Measurements from ENCODE around the gene SSR3. TPM values are rescaled to one million over a fixed set of nuclear protein-coding genes. Genes with fewer than 3 reads are reported as not detected.

The SSR3 gene
- total and polyA plus RNA-seq, 2 of the 13 experiments (the other 11 are each of a cell fraction or from before 2014, with no cell fraction given), result 229 to 325 TPM

DNA sequence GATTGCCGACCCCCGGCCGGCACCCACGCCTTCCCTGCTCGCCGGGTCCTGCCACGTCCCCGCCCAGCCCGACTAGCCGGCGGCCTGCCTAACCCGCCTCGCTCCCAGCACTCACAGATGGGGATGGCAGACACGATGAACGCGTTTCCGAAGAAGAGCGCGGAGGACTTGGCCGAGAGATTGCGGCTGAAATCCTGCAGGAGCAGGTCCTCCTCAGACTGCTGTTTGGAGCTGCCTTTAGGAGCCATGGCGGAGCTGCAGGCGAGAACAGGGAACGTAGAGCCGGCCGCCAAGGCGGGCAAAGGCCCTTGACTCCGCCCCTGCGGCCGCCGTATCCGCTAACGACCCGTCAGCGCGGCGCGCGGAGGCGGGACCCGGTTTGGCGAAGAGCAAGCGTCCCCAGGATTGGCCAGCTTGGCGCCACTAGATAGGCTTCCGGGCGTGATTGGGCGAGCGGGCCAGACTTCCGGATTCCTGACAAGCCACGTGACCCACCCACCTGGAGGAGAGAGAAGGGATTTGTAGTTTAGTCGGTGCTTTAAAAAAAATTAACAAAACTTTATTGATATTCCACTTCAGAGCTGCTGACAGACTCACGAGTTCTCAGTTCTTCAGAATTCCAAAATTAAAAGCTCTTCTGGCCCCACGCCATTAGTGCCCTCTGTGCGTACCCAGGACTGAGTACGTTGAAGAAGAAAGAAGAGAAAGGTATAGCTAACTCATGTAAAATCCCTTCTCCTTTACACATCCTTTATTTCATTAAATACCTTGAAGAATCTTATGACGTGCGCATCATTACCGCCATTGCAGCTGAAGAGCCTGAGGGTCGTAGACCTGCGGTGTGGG is at the start of gene SSR3 (continued):
- TF ChIP-seq, protein P1, sequence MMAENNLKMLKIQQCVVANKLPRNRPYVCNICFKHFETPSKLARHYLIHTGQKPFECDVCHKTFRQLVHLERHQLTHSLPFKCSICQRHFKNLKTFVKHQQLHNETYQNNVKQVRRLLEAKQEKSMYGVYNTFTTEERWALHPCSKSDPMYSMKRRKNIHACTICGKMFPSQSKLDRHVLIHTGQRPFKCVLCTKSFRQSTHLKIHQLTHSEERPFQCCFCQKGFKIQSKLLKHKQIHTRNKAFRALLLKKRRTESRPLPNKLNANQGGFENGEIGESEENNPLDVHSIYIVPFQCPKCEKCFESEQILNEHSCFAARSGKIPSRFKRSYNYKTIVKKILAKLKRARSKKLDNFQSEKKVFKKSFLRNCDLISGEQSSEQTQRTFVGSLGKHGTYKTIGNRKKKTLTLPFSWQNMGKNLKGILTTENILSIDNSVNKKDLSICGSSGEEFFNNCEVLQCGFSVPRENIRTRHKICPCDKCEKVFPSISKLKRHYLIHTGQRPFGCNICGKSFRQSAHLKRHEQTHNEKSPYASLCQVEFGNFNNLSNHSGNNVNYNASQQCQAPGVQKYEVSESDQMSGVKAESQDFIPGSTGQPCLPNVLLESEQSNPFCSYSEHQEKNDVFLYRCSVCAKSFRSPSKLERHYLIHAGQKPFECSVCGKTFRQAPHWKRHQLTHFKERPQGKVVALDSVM (CRISPR knock-in tag; IDR thresholded peaks at IDR 0.05), result peak; percentile 58; the same call in 1 of the 2 replicates
- TF ChIP-seq, protein P2, sequence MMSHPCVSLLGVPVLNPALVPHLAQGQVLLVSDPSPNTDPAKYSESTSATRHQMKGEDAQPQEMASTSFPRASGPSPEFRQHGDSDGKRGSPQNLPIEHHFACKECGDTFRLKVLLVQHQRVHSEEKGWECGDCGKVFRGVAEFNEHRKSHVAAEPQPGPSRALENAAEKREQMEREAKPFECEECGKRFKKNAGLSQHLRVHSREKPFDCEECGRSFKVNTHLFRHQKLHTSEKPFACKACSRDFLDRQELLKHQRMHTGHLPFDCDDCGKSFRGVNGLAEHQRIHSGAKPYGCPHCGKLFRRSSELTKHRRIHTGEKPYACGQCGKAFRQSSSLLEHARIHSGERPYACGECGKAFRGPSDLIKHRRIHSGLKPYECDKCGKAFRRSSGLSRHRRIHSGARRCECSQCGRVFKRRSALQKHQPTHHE (CRISPR knock-in tag; IDR thresholded peaks at IDR 0.05; ENCODE audit: borderline replicate concordance), result peak; percentile 31; the same call in 1 of the 2 replicates
- TF ChIP-seq, protein P3, sequence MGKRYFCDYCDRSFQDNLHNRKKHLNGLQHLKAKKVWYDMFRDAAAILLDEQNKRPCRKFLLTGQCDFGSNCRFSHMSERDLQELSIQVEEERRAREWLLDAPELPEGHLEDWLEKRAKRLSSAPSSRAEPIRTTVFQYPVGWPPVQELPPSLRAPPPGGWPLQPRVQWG (CRISPR knock-in tag; IDR thresholded peaks at IDR 0.05; ENCODE audit: borderline replicate concordance, low read depth), result no peak
- TF ChIP-seq ZNF292 (CRISPR knock-in tag; IDR thresholded peaks at IDR 0.05; ENCODE audit: borderline replicate concordance, low read depth), result peak; percentile 65; the same call in 1 of the 2 replicates
- TF ChIP-seq ZNF451 (CRISPR knock-in tag; IDR thresholded peaks at IDR 0.05), result no peak
- no peak for TF ChIP-seq KLF15 (CRISPR knock-in tag; IDR thresholded peaks at IDR 0.05; ENCODE audit: borderline replicate concordance)
- TF ChIP-seq, protein P4, sequence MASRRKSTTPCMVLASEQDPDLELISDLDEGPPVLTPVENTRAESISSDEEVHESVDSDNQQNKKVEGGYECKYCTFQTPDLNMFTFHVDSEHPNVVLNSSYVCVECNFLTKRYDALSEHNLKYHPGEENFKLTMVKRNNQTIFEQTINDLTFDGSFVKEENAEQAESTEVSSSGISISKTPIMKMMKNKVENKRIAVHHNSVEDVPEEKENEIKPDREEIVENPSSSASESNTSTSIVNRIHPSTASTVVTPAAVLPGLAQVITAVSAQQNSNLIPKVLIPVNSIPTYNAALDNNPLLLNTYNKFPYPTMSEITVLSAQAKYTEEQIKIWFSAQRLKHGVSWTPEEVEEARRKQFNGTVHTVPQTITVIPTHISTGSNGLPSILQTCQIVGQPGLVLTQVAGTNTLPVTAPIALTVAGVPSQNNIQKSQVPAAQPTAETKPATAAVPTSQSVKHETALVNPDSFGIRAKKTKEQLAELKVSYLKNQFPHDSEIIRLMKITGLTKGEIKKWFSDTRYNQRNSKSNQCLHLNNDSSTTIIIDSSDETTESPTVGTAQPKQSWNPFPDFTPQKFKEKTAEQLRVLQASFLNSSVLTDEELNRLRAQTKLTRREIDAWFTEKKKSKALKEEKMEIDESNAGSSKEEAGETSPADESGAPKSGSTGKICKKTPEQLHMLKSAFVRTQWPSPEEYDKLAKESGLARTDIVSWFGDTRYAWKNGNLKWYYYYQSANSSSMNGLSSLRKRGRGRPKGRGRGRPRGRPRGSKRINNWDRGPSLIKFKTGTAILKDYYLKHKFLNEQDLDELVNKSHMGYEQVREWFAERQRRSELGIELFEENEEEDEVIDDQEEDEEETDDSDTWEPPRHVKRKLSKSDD (CRISPR knock-in tag; IDR thresholded peaks at IDR 0.05; ENCODE audit: low read depth), result no peak
- TF ChIP-seq, protein P5, sequence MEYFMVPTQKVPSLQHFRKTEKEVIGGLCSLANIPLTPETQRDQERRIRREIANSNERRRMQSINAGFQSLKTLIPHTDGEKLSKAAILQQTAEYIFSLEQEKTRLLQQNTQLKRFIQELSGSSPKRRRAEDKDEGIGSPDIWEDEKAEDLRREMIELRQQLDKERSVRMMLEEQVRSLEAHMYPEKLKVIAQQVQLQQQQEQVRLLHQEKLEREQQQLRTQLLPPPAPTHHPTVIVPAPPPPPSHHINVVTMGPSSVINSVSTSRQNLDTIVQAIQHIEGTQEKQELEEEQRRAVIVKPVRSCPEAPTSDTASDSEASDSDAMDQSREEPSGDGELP (IDR thresholded peaks at IDR 0.05; ENCODE audit: borderline replicate concordance, low read depth), result peak; percentile 65; the same call in 1 of the 2 replicates
- TF ChIP-seq, protein P6, sequence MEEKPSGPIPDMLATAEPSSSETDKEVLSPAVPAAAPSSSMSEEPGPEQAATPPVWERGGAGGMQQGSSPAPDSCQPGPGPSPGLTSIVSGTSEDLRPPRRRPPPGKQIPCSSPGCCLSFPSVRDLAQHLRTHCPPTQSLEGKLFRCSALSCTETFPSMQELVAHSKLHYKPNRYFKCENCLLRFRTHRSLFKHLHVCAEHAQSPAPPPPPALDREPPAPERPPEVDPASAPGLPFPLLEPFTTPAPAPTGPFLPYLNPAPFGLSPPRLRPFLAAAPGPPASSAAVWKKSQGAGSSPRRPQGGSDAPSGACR (CRISPR knock-in tag; IDR thresholded peaks at IDR 0.05), result 0 out of 2 replicates have a peak, but pooled peaks have one; percentile 44
- TF ChIP-seq REL (CRISPR knock-in tag; conservative IDR thresholded peaks at IDR 0.05), result no peak
- TF ChIP-seq, protein P7, sequence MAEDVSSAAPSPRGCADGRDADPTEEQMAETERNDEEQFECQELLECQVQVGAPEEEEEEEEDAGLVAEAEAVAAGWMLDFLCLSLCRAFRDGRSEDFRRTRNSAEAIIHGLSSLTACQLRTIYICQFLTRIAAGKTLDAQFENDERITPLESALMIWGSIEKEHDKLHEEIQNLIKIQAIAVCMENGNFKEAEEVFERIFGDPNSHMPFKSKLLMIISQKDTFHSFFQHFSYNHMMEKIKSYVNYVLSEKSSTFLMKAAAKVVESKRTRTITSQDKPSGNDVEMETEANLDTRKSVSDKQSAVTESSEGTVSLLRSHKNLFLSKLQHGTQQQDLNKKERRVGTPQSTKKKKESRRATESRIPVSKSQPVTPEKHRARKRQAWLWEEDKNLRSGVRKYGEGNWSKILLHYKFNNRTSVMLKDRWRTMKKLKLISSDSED (CRISPR knock-in tag; IDR thresholded peaks at IDR 0.05), result no peak
- no peak for TF ChIP-seq MIER2 (CRISPR knock-in tag; IDR thresholded peaks at IDR 0.05)
- TF ChIP-seq, protein P8, sequence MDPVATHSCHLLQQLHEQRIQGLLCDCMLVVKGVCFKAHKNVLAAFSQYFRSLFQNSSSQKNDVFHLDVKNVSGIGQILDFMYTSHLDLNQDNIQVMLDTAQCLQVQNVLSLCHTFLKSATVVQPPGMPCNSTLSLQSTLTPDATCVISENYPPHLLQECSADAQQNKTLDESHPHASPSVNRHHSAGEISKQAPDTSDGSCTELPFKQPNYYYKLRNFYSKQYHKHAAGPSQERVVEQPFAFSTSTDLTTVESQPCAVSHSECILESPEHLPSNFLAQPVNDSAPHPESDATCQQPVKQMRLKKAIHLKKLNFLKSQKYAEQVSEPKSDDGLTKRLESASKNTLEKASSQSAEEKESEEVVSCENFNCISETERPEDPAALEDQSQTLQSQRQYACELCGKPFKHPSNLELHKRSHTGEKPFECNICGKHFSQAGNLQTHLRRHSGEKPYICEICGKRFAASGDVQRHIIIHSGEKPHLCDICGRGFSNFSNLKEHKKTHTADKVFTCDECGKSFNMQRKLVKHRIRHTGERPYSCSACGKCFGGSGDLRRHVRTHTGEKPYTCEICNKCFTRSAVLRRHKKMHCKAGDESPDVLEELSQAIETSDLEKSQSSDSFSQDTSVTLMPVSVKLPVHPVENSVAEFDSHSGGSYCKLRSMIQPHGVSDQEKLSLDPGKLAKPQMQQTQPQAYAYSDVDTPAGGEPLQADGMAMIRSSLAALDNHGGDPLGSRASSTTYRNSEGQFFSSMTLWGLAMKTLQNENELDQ (CRISPR knock-in tag; IDR thresholded peaks at IDR 0.05; ENCODE audit: borderline replicate concordance), result no peak
- no peak; the same call in 1 of the 2 replicates for TF ChIP-seq FOXK1 (CRISPR knock-in tag; IDR thresholded peaks at IDR 0.05; ENCODE audit: borderline replicate concordance, low read depth)
